ENCODE data around the gene PPP1R17.

PPP1R17 gene

DNA sequence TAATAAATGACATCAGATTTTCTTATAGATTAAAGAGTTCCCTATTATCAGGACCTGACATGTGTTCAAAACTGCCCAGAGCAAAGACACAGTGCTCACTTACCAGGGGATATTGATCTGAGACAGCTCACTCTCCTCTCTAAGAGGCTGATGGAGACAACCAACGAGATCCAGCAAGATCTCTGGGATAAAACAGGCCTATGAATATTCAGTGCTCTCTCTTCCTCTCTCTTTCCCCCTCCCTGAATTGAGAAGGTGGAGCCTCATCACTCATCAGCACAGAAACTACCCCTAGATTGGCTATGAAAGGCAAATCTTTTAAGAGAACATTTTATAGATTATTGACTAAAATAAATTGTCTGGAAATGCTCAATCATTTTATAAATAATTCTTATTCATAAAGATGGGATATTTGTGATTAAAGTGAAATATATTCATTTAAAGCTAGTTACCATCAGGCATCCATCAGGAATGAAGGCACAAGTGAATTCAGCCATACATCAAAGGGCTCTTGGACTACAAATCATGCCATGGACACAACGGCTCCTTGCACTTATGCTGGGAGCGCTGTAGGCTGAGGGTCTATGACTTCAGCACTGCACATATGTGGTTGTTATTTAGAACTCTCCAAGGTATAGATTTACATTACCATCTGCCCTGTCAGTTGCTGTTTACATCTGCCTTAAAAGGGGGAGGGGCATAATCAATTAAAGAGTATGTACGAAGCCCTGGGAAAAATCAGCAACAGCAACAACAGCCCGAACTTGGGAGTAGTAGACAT is 3.4 kb upstream of the PPP1R17 start:
- no peak overlapping the region for H3K4me3 ChIP-seq (ENCODE audit: low read length)
- no peak for TF ChIP-seq ZNF274 (IDR thresholded peaks at IDR 0.05; ENCODE audit: low read depth, low read length)

DNA sequence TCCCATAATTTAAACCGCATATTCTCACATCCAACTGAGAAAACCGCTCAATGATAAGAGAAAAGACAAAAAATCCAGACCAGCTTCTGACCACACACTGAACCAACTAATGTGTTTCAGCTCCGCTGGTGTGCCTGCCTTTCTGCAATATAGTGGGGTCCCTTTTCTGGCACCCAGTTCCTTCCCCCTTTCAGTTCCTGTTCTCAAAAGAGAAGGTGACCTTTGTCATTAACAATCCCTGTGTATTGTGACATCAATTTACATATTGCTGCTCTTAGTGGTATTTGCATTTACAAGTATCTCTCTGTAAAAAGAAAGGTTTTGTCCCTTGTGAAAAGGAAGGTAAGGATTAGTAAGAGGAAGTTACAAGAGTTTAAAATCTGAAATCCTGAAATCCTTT is 1.4 kb downstream of the PPP1R17 start:
- no peak overlapping the region for H3K4me3 ChIP-seq (ENCODE audit: low read length)
- no peak for TF ChIP-seq ZNF274 (IDR thresholded peaks at IDR 0.05; ENCODE audit: low read depth, low read length)

DNA sequence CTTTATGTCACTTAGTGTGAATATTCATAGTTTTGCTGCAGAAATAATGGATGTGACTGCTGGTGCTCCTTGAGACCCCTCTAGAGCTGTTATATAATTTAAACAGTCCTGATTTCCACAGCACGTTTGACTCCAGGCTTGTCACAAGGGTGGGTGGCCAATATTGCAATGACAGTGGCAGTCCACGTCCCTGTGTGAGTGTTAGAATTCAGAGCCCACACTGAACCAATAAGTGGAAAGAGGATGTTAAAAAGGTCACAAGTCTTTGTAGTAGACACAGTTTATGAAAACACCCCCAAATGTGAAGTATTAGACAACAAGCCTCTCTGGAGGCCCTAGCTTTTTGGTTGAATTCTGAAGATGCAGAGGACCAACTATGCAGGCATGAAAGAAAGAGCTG is 2.0 kb downstream of the PPP1R17 start:
- TF ChIP-seq ZNF274 (IDR thresholded peaks at IDR 0.05; ENCODE audit: low read depth, low read length) = no peak
- H3K4me3 ChIP-seq (ENCODE audit: low read length) = no peak overlapping the region

DNA sequence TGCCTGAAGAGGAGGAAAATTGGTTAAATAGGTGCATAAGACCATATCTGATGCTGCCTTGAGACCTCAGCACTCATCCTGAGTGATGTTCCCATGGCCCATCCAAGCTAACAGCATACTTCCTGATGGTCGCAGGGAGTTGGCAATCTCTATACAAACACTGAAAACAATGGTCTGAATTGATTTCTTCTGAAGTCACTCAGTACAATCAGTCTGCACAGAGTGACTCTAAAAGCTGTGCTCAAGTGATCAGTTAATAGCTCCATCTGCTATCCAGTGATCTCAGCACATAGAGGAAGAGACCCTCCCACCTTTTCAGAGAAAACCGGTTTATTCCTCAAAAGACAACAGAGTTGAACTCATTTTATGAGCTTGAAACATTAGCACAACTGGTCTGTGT is 3.9 kb downstream of the PPP1R17 start:
- no peak for TF ChIP-seq ZNF274 (IDR thresholded peaks at IDR 0.05; ENCODE audit: low read depth, low read length)
- H3K4me3 ChIP-seq (ENCODE audit: low read length) = no peak overlapping the region

DNA sequence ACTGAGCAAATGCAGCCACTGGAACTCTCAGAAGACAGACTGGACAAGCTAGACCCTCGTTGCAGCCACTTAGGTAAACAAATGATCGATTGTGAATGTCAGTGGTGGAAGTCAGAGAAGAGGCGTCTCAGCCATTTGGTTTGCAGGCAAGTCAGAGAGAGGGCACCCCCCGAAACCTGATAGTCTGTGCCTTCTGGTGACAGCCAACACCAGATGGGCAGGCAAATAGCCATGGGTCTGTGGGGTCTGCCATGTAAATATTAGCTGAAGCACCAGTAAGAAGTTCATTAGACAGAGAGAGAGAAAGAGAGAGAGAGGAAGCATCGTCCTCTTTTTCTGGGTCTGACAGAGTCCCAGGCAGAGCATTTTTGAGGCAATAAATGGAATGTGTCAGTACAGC is 5.4 kb downstream of the PPP1R17 start:
- TF ChIP-seq ZNF274 (IDR thresholded peaks at IDR 0.05; ENCODE audit: low read depth, low read length) = no peak
- no peak overlapping the region for H3K4me3 ChIP-seq (ENCODE audit: low read length)

DNA sequence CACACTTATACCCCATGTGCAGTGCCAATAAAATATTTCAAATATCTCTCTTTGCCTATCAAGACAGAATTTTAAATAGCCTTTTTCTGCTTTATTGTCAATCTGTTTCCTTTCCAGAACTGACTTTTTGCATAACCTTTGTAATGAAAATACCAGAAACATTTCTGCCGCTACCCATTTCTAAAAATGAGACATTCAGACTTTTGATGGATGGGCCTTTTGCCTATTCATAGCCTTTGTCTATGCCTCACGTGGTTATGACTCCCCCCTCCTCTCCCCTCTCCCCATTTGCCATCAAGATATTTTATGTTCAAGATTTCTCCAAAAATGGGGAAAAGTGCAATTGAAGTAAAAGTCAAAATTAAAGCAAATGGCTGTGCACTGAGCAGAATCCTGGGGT is 5.9 kb downstream of the PPP1R17 start:
- TF ChIP-seq ZNF274 (IDR thresholded peaks at IDR 0.05; ENCODE audit: low read depth, low read length) = no peak
- H3K4me3 ChIP-seq (ENCODE audit: low read length) = no peak overlapping the region

DNA sequence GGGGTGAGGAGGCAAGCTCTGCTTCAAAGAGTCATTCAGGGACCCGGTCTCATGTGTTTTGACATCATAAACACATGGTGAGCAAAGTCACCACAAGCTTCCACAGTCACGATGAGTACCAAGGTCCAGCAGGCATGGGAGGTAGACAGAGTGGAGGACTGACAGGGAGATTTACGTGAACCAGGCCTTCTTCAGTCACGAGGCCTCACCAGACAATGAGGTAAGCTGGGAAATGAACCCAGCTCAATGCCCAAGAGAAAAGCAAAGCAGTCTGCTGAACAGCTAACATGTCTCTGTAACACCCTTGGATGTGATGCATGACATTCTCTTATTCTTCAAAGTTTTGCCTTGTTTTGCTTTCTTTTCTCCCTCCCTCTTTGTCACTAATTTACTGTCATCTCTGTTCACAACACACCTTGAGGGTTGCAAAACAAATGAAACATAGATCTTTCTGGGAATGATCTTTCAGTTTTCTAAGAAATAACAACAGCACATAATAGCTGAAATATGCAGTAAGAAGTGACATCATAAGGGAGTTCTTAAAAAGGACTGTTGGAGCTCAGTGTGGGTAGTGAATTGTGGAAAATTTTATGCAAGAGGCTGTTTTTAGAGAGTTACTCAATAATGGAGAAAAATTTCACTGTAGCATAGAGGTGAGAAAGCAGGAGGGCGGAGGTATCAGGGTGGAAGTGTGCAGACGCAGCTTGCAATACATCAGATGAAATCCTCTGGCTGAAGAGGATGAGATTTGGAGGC is 9.0 kb downstream of the PPP1R17 start:
- TF ChIP-seq ZNF274 (IDR thresholded peaks at IDR 0.05; ENCODE audit: low read depth, low read length) = no peak
- H3K4me3 ChIP-seq (ENCODE audit: low read length) = no peak overlapping the region

DNA sequence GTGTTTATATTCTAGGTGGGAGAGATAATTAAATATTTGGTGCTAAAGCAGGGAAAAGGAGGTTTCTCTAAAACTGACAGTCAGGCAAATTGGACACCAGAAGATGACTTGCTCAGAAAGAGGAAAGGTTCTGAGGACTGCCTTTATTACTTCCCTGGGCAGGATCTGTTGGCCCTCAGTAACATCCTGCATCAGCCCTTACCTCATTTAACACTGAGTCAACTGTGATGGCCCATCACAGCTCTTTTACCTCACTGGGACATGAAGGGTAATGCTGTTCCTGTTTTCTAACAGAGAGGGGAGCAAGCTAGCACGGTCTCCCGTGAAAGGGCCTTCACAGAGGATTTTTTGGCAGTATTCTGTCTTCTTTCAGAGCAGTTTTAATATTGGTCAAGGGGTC is 12.0 kb downstream of the PPP1R17 start:
- H3K4me3 ChIP-seq (ENCODE audit: low read length) = no peak overlapping the region
- no peak for TF ChIP-seq ZNF274 (IDR thresholded peaks at IDR 0.05; ENCODE audit: low read depth, low read length)

DNA sequence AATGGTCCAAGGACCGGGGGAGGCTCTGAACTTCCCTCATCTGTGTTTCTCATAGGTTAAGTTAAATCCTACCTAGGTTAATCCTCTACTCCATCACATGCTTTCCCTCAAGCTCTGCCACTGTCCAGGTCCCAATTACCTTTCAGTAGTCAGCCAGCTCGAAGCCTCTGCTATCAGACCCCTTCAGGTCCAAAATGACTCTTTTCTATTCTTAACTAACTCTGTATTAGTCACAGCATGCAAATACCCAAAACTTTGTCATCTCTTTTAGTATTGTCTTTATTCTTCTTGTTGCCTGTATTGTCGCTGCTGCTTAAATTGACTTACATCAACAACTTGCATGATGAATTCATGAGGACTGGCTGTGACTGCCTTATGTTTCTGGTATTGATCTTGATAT is 15.3 kb downstream of the PPP1R17 start:
- TF ChIP-seq ZNF274 (IDR thresholded peaks at IDR 0.05; ENCODE audit: low read depth, low read length) = no peak
- H3K4me3 ChIP-seq (ENCODE audit: low read length) = no peak overlapping the region

DNA sequence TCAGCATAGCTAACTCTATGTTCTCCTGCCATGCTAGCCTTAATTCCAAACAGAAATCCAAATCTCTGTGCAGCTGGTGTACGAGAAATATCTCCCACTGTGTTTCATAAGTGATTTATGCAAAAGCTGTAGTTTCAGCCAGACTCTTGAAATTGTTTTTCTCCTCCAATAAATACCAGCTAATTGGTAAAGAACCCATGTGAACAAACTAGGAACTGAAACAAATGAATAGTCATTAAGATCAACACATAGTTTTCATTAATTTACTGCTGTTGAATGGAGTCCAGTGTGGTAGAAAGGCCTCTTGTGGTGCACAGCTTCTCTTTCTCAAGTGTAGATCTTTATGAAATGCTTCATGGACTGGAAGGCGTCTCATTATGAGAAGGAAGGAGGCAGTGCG is 18.4 kb downstream of the PPP1R17 start:
- no peak for TF ChIP-seq ZNF274 (IDR thresholded peaks at IDR 0.05; ENCODE audit: low read depth, low read length)
- H3K4me3 ChIP-seq (ENCODE audit: low read length) = no peak overlapping the region

DNA sequence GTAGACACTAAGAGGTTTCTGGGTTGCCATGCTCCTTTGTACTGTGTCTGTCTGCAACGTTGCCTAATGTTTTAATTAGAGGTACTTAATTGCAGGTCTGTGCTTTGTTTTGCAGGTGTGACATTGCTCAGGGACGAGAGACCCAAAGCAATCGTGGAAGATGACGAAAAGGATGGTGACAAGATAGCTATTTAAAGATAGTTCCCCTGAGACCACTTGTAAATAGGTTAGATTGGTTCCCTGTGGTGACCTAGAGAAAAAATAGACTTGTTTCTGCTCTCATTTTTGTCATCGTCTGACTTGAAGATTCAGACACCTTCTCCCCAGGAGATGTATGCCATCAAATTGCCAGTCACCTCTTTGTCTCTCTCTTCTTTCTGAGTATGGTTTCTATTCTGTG is 20.1 kb downstream of the PPP1R17 start:
- TF ChIP-seq ZNF274 (IDR thresholded peaks at IDR 0.05; ENCODE audit: low read depth, low read length) = no peak
- H3K4me3 ChIP-seq (ENCODE audit: low read length) = no peak overlapping the region

DNA sequence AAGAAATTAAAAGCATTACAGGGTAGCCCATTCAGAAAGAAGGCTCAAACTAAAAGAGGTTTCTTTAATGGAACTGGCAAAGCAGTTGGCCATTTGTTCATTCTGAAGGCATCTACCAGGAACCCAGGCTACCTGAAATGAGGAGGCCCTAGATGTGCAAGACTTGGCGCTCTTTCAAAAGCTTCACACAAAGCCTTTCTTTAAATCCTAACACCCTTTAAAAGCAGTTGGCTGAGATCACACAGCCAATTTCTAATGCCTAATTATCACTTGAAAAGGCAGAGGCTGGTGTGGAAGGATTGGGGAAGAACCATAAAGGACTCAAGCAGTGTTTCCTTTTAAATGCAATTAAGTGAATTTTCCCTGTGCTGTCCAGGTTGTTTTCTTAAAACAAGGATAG is 23.2 kb downstream of the PPP1R17 start:
- no peak overlapping the region for H3K4me3 ChIP-seq (ENCODE audit: low read length)
- TF ChIP-seq ZNF274 (IDR thresholded peaks at IDR 0.05; ENCODE audit: low read depth, low read length) = no peak

DNA sequence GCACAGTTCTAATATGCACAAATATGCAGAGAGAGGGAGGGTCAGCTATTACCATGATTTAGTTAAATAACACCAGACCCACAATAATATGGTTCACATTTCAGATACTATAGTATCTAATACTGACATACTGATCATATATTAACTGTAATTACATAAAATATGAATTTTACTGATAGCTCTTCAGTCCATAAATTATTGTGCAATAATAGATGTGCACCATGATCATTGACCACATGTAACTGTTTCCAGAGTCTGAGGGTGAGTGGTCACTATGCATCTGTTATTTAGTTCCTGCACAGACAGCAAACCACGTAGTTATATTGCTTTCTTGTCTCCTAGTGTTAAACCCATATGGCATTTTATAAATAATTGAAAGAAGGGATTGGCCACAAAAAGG is 29.3 kb downstream of the PPP1R17 start:
- H3K4me3 ChIP-seq (ENCODE audit: low read length) = no peak overlapping the region
- no peak for TF ChIP-seq ZNF274 (IDR thresholded peaks at IDR 0.05; ENCODE audit: low read depth, low read length)

DNA sequence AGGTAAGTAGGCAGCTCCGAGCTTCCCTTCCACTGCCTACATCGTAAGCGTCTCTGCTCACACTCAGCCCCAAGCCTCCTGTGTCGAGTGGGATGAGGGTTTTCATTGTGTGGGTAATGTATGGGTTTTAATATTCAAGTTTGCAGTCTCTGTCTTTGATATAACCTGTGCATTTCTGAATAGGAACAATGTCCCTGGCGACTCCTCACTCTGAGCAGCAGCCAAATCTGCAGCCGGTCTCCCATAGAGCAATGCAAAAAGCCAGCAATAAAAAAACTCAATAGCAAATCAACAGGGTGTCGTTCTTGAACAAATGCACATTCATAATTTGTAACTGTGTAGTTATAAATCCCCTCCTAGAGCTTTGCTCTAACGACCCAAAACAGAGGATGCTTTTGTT is 33.4 kb downstream of the PPP1R17 start:
- H3K4me3 ChIP-seq (ENCODE audit: low read length) = no peak overlapping the region
- TF ChIP-seq ZNF274 (IDR thresholded peaks at IDR 0.05; ENCODE audit: low read depth, low read length) = no peak

DNA sequence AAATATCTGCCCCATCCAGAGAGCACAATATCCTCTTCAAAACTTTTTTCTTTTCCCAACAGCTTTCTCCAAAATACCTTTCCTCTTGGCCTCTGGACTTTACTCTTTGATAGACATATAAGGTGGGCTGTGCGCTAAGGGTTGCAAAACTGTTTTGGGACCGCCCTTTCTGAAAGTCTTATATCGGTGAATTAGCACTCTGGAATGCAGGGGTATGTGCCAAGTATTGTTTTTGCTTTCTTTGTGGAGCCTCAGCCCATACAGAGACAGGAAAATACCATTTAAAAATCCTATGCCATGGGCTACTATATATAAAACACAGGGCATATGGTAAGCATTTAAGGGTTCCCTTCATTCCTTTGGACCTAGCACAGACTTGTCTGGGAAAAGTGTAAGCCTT is 37.7 kb downstream of the PPP1R17 start:
- no peak for TF ChIP-seq ZNF274 (IDR thresholded peaks at IDR 0.05; ENCODE audit: low read depth, low read length)
- no peak overlapping the region for H3K4me3 ChIP-seq (ENCODE audit: low read length)

Data from GM08714 (cell line).